Measurements from ENCODE around the gene PDE1C.

PDE1C gene

DNA sequence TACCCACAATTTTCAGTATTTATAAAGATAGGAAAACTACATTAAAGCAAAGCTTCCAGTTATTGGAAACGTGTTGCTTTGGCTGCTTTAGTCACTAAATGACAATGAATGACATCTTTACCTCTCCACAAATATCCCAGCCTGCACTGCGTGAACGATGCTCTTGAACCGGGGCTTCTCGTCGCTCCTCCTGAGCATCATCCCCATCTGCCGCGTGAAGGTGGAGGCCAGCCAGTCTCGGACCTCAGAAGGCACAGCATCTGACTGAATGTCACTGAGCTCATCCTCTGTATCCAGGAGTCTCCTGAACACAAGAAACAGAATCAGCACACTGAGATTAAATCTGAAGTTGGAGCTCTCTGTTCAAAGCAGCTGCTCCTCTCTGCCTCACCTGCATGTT, 191.3 kb downstream of the PDE1C start:
- TF ChIP-seq, protein P1, sequence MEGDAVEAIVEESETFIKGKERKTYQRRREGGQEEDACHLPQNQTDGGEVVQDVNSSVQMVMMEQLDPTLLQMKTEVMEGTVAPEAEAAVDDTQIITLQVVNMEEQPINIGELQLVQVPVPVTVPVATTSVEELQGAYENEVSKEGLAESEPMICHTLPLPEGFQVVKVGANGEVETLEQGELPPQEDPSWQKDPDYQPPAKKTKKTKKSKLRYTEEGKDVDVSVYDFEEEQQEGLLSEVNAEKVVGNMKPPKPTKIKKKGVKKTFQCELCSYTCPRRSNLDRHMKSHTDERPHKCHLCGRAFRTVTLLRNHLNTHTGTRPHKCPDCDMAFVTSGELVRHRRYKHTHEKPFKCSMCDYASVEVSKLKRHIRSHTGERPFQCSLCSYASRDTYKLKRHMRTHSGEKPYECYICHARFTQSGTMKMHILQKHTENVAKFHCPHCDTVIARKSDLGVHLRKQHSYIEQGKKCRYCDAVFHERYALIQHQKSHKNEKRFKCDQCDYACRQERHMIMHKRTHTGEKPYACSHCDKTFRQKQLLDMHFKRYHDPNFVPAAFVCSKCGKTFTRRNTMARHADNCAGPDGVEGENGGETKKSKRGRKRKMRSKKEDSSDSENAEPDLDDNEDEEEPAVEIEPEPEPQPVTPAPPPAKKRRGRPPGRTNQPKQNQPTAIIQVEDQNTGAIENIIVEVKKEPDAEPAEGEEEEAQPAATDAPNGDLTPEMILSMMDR (conservative IDR thresholded peaks at IDR 0.05), result no peak
- no peak overlapping the region for H3K27ac ChIP-seq

GRCh38 chr7:31875424-31875823, 194.8 kb downstream of the PDE1C start:
- TF ChIP-seq, protein P1 (conservative IDR thresholded peaks at IDR 0.05), result no peak
- no peak overlapping the region for H3K27ac ChIP-seq

DNA sequence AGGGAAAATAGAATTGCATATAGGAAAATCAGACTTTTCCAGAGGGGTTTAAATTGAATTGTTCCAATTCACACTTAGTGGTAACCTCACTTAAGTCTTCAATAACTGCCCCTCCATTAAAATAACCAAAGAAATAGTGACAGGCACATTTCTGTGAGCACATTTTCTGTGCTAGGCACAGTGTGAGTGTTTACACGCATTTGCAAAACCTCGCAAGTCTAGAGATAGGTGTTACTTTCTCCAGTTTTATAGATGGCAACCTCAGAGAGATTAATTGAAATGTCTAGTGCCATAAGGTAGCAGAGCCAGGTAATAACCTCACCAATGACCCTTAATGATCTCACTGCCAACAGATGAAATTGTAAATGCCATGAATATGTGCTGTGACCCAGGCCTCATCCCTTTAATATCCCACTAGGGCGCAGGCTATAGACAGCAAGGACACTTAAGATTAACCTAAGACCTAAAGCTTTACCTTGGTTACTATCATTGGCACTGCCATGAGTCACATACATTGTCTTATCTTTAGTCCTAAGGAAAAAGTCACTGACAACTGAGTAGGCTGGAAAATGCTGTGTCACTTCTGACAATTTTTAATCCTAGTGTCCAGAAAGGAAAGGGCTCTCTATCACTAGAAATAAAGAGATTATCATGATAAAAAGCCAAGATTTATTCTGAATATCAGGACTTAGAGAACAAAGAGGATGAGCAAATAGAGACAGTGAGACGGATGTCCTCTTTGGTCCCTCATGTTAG, 195.4 kb downstream of the PDE1C start:
- TF ChIP-seq, protein P1 (conservative IDR thresholded peaks at IDR 0.05), result no peak
- no peak overlapping the region for H3K27ac ChIP-seq

DNA sequence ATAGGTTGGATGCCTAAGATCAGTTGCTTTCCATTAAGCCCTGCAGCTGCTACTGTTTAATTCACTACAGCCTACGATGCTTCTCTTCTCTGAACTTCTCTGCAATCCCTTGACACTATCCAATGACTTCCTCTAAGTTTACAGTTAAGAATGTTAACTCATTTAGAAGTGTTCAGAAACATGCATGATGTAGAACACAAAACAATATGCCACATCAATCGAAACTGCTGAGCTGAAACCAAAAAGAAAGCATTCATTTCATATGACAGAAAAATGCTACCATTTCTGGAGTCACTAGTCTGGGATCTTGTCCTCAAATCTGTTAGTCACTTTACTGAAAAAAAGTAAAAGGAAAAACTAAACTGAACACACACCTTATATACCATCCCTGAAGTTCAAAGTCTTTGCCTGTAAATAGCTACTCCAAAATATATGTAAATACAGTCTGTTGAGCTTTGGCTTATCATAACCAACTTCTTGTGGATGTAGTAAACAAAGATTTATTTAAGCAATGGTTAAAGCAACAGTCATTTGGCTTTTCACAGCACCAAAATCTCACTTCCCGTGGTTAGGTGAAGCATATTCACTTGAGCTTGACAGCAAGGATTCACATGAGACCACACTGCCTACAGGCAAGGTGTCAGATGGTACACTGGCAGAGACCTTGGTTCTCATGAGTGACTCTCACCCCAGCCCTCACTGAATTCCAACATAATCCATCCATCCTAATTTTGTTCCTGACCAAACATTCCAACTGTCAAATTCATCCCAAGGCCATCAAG, 196.2 kb downstream of the PDE1C start:
- no peak overlapping the region for H3K27ac ChIP-seq
- TF ChIP-seq, protein P1 (conservative IDR thresholded peaks at IDR 0.05), result no peak

DNA sequence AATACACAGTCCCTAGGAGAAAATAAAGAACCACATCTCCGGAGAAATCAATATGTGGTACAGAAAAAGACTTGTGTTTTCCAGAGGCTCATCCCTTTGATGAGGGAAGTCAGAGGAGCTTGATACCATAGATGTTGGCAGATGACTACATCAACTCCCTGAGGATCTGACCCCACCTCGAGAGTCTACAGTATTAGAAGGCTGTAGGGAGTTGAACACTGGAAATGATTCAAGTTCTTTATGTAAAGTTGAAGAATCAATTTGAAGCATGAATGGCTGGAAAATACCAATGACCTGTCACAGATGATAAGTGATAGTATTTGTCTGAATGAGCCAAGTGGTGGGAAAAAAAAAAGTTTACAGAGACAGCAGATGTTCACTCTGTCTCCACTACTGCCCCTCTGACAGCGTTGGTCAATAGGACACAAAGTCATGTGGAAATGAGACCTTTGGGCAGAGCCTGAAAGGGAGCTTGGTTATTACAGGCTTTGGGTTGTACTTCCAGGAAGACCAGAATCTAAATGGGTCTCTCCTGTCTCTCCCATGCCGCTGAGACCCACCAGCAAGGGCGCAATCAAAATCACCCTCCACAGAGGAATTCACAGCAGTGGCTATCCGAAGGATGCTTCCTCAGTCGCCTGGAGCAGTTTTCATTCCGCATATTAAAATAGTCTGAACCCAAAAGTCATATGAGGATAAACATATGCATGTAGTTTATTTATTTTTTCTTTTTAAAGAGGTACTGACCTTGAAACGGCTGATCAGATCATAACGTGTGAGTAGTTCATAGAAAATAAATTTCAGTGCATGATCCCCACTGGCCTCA, 197.4 kb downstream of the PDE1C start:
- TF ChIP-seq, protein P1 (conservative IDR thresholded peaks at IDR 0.05), result no peak
- no peak overlapping the region for H3K27ac ChIP-seq

GRCh38 chr7:31864646-31865045, 205.6 kb downstream of the PDE1C start:
- H3K27ac ChIP-seq, result no peak overlapping the region
- TF ChIP-seq, protein P1 (conservative IDR thresholded peaks at IDR 0.05), result no peak

GRCh38 chr7:31860925-31861324, 209.3 kb downstream of the PDE1C start:
- TF ChIP-seq, protein P1 (conservative IDR thresholded peaks at IDR 0.05), result no peak
- no peak overlapping the region for H3K27ac ChIP-seq

All from VCaP (cell line).